HG03135 (cell line): ENCODE measurements around the gene PPP3R2.

Source experiments
- ATAC-seq: cut with Tn5 transposase; IDR thresholded peaks from one replicate; pipeline ENCODE4 v1.9.1; 2021; ENCODE audit warnings: mild to moderate bottlenecking, moderate library complexity; ENCODE audit not compliant: unreplicated experiment

PPP3R2 gene, protein sequence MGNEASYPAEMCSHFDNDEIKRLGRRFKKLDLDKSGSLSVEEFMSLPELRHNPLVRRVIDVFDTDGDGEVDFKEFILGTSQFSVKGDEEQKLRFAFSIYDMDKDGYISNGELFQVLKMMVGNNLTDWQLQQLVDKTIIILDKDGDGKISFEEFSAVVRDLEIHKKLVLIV

DNA sequence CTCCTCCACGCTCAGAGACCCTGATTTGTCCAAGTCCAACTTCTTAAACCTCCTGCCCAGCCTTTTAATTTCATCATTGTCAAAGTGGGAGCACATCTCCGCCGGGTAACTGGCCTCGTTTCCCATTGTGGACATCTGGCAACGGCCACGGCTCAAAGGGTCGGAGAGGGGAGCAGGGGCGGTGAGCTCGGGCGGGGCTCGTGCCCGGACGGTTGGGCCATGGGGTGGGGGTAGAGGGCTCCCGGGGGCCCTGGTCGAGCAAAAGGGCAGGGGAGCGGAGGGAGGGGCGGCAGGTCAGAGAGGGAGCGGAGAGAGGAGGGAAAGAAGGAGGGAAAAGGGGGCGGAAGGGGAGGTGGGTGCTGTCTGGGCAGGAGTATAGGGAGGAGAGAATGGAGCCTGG is at the start of gene PPP3R2:
Gene PPP3R2 (minus strand): TSS at position 174 of the 400 bp plus-strand sequence. CDS start 48 bp downstream, at position 126.
- ATAC-seq = no peak

DNA sequence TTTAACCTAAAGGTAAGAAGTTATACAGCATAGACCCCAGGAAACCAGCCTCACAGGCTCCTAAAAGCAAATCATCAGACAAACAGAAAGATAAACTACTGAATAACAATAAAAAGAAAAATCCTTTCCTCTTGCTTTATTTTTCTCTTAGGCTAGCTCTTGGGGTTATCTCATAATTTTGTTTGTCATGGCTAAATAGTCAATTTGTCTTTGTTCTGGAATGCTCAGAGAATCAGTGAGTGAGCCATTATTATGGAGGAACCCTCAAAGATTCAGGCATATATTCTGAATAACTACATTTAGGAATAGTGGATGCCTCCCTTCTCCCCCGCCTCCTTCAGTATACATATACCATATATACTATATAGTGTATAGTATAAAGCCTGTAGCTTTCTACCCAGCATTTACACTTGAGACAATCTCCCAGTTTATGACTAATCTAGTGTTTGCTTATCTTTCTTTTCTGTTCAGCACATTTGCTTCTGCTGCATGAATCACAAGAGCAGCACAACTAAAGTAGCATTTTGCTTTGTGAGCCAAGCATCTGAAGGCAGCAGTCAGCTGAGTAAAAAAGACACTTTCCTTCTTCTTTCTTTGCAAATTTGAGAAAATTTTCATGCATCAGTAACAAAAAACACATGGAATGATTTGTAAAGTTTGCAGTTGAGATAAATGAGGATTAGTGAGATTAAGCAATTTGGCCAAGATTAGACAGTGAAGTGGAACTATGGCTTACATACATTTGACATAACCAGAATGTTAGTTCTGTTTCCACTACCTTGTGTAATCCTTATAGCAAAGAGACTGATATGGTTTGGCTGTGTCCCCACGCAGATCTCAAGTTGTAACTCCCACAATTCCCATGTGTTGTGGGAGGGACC is 45.3 kb upstream of the PPP3R2 start:
- no peak for ATAC-seq

DNA sequence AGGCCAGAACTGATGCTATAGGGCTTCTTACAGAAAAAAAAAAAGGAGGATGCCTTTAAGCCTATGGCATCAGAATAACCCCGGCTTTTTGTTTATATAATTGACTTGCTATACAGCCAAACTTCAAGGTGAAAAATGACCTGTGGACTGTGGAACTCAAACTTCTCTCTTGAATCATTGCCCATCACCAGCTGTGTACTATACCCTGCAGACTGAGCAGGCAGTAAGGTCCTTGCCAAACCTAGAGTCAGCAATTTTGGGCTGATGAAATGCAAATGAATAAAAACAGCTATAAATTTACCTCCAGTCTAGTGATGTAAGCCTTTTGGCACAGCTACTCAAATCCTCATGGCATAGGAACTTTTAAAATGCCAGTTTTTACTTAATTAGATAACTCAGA is 44.5 kb upstream of the PPP3R2 start:
- ATAC-seq = no peak

DNA sequence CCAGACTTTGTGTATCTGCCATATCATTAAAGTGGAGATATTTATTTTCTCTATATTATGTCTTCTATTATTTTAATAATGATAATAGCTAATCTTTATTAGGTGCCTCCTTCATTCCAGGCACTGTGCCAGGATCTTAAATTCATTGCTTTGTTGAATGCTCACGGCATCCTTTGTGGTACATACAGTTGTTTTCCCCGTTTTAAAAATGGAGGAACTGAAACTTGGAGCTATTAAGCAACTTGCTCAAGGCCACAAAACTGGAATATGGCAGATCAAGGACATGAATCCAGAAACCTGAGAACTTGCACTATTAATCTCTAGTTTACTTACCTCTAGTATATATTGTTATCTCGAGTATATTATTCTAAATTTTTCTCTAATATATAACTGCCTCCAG is 41.5 kb upstream of the PPP3R2 start:
- ATAC-seq = no peak

DNA sequence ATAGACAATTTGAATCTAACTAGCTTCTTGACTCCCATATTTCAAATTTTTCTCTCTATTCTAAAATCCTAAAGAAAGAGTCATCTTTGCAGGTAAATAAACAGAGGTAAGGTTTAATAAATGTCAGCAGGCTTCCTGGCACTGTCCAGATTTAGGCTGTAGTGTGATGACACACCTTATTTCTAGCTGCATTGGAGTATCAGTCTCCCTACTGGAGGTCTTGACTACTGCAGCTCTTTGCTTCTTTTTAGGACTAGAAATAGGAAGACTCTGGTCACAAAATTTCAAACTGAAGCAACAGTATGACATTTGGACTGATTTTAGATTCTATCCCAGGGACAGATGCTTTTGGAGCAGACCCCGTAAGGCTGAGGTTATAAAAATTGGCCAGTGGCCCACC is 40.7 kb upstream of the PPP3R2 start:
- ATAC-seq = no peak

DNA sequence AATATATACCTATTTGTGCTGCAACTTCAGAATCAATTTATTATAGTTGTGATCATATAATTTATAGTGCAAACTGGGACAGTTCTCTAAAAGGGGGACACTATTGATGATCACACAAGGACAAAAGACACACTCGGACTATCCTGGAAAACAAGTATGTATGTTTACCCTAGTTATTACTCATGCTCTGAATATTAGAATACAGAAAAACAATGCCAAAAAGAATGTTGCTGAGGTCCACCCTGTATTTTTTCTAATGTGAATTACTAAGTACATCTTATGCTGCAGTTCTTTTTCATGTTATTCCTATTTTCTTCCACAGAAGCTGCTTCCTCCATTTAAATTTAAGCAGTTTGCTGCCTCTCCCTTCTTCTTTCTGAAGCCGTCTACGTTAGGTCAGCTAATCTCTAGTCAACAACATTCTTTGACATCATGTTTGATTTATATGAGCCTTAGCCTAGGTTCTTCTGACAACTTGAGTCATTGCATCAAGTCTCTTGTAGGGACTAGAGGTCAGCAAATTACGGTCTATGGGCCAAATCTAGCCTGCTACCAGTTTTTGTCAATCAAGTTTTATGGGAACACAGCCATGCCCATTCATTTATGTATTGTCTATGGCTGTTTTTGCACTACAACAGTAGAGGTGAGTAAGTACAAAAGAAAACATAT is 40.1 kb upstream of the PPP3R2 start:
- no peak for ATAC-seq

DNA sequence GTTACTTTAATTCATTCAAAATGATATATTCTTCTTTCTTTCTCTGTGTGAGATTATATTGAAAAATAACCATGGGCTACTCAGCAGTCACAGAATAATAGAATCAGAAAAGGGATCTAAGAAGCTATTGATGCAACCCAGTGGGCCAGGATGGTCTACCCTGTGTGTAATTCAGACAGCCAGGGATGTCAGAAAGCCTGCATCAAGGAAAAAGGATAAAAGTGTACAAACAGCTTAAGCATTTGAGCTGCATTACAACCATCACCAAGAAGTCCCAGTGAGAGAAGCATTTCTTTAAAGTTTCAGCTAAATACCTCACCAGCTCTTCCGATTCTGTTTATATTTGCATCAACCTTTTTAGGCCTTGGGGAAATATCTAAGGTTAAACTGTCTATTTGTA is 37.8 kb upstream of the PPP3R2 start:
- no peak for ATAC-seq

DNA sequence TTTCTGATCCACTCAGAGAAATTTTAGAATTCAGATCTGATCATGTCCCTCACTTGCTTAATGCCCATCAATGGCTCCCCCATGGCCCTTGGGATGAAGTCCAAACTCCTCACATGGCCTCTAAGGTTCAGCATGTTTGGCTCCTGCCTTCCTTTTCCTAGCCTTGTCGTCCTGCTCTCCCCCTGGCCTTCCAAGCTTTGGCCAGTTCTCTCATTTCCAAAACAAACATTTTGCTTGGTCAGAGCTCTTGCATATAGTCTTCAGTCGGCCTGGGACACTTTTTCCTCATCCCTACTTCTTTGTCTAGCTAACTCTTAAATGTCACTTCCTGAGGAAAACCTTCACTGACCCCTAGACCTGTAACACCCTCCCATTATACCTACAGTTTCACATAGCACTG is 37.1 kb upstream of the PPP3R2 start:
- ATAC-seq = no peak

DNA sequence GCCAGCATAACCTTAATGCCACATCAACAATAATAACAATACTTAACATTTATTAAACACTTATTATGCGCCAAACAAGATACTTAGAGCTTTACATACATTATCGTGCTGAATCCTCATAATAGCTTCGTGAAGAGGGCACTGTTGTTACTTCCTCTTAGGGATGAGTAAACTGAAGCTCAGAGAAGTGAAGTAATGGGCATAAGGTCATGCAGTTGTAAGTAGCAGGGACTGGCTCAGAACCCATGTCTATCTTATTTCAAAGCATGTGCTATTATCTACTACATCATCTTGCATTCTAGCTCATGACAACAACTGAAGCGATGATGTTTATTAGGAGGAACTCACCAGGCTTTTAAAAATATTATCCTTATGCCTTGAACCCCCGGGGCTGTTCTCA is 34.9 kb upstream of the PPP3R2 start:
- ATAC-seq = no peak

DNA sequence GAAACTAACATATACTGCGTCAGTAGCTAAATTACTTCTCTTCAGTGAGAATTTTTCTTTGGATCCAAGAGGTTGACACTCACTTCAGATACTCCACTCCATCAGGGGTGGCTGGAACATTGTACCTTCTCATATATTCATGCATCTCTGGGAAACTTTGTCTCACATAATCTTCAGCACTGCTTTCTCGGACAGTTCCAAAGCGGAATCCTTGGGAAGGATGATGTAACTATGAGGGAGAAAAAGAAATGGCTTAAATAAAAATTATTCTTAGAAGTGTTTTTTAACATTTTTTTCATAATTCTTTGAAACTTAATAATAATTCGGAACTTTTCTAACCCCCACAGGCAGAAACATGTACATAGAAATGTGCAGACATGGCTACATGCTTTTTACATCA is 33.4 kb upstream of the PPP3R2 start:
- ATAC-seq = no peak

DNA sequence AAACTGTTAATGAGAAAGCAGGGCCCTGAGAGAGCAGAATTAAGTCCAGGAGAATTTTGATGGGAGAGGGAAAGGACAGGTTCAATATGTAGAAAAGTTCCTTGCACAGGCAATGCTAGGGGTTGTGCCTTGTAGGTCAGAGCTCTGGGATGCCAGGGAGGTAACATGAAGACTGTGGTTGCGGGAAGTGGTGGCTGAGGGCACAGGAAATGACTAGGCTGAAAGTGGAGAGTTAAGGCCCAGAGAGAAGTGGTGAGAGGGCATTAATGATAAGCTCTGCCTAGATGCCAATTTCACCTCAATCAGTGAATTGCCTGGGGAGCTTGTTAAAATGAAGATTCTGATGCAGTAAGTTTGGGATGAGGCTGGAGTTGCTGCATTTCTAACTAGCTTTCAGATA is 31.5 kb upstream of the PPP3R2 start:
- ATAC-seq = no peak

DNA sequence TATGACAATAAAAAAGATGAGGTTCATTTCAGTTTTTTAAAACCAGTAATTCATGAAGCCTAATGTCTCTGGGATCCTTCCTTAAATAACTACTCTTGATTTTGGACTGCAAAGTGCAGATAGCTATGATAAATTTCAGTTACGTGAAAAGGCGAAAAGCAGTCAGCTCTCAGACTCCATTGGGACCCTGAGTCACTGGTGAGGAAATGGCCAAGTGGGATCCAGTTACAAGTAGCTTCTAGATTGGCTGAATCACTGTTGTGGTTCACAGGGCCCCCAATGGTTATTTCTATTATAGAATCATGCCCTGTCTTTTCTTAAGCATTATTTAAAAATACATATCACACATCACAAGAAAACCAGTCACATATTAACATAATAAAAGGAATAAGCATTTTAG is 31.1 kb upstream of the PPP3R2 start:
- ATAC-seq = no peak

DNA sequence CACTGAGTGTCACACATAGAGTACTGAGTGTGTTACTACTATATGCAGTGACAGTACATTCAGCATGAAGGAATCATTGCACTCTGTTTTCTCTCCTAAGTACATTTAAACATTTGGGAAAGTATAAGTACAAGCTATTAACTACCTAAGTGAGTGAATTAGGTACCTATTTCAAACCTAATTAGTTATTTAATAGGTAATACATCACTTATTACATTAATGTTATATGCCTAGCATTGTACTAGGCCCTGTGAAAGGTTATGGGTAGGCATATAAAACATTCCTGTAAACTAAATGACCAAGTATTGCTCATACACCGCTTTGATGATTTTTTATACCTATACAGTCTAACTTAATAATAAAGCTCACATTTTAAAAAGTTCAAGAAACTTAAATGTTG is 25.7 kb upstream of the PPP3R2 start:
- no peak for ATAC-seq

DNA sequence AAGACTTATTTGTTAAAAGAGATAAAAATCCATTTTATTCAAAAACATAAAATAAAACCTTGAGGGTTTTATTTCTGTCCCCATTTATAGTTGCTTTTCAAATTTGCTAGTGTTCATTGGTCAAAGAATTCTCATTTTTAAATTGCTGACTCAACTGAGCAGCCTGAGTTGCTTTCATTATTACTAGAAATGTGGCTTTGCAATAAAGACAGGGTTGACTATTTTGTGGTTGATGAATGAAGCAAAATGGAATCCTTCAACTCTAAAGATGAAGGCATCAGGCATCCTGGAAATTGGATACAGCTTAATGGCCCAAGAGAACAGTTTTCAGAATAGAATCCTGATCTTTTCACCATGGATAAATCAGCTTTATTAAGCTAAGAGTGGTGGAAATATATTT is 23.9 kb upstream of the PPP3R2 start:
- no peak for ATAC-seq

DNA sequence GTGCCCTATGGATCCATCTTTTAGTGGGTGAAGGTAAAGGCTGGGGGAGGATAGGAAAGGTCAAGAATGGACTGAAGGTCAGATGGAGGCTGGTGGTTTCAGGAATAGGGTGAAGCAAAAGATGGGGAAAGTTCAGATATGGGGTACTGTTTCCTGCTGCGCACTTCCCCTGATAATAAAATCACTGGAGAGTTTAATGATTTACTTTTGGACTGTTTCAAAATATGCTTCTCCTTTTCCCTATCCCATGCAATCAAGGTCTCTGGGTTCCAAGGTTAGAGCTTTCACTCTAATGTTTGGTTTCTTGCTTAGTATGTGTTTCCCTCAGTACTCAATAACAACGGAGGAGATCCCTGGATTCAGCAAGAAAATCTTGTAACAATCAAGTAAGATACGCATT is 10.8 kb upstream of the PPP3R2 start:
- no peak for ATAC-seq

DNA sequence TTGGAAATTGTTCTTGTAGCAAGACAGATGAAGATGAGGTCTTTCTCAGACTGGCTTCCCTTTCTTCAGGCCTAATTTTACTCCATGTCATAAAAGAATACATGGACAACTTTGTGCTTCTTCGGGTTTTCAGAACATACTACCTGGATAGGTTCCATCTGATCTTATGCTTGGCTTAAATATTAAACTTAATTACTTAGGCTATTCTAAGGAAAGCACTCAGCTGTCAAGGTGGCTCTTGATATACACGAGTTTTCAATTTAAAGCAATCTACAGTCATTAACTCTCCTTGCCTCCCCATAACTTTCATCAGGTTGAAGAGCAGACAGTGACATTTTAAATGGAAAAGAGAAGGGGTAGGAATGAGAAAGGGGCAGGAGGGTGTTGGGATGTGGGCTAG is 9.5 kb upstream of the PPP3R2 start:
- no peak for ATAC-seq

DNA sequence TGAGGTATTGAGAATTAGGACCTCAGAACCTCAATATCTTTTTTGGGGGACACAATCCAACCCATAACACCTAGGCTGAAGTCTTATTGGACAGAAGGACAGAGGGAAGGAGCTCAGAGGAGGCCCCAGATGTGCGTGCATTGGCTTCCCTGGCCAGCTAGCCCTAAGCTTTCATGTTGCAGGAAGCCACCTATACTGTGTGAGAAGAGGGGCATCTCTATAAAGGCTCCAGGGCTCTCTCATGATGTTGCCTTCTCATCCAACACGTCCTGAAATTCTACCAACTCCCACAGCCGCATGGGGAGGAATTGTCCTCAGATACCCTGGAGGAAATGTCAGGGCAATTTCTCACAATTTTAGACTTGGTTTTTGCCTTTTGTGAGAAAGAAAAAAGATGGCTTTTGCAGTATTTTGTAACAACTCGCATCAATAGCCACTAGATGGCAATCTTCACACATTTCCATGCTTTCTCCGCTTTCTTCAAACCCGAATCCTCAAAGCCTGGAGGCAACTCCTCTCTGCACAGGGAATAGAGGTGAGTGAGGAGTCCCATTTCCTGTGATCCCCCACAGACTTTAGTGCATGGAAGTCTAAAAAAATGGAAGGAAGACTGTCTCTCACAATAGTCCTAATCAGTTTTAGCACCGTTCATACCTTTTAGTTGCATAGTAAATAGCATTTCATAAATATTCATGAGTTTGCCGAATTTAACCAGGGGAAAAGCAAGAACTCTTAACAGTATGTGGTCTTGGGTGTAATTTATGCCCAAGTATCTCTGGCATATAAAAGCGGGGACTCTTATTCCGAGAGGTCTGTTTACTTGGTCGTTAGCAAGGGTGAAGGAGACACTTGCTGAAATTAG is 7.4 kb upstream of the PPP3R2 start:
- no peak for ATAC-seq

DNA sequence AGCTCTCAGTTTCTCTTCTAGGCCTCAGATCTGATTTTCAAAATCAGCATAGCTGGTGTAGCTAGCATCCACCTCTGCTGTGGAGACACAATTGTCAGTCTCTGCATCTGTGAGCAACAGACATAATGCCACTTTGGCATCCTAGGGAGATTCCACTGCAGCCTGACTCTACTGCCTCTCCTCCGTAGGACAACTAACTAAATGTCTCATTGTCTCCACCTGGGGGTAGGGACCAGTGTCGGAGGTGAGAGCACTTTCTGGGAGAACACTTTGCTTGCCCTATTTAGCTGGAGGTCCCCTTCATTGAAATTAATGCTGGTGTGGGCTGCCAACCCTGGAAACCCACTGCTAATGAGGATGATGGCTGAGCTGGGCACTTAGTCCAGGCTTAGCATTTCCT is 1.4 kb downstream of the PPP3R2 start:
- ATAC-seq = no peak

DNA sequence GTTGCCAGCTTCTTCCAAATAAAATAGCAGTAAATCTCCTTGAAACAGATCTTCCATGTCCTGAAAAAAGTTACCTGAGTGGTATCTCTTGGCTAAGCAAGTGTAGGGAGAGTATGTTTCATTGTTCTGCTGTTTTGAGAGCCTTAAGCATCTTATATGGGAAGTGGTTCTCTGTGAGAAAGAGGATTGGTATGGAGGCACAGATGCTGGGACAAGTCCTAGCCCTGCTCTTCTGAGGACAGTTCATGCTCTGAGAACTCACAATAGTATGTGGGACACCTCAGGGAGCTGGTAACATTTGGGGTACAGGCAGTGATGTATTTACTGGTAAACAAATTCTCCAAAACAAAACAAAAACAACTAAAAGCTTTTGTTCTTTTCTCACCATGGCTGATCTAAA is 2.0 kb downstream of the PPP3R2 start:
- ATAC-seq = no peak

DNA sequence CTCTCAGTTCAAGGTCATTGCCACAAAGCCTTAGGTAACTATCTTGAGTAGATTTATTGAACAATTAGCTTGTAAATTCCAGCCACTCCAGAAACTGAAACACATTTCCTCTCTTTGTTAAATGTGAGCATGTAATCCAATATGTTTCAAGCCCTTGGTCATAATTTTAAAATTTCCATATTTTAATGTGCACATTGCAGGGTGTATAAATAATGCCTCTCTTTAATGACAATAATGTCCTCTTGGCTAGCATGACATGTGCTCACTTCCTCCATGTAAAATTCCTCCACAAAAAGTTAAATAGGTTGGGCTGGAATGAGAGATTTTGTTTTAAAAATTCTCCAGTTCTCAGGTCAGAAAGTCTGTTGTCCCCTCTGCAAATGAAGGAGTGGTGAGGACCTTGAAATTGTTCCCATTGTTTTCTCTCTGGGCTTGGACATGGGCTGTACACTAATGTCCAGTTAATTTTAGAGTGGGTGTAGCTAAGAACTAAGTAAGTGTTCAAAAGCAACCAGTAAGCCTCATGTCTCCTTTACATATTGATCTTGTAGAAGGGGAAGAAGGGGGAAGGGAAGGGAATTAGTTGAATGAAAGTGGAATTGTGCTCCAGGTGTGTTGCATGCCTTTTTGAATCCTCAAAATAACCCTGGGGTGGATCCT is 2.9 kb downstream of the PPP3R2 start:
- ATAC-seq = no peak

DNA sequence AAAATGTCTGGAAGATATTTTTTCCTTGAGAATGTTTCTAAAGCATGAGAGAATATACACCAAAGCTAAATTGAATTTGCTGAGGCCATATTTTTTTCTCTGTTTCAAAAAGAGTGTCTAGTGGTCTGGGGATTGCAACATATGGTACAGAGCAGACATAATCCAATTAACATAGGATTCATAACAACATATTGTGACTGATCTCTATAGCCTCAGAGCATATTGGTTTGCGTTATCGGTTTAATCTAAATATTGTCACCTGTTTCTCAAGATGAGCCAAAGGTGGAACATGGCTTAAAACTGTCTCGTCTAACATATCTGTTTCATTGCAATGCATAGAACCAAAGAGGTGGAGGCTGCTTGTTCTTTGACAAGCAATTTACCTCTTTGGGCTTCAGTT is 3.9 kb downstream of the PPP3R2 start:
- no peak for ATAC-seq
